CD4-positive, alpha-beta T cell treated with Interleukin-4 for 4 hours (primary cell): ENCODE measurements around the gene TNFRSF13B.
"Not testable (repeated sequence)": the region's sequence is repeated elsewhere in the genome, so short reads cannot be mapped to it uniquely, and the experiment has no call there.

Source experiments
- DNase-seq: peaks from one replicate; pipeline ENCODE4 v3.0.0-alpha.2; 2020

TNFRSF13B gene

DNA sequence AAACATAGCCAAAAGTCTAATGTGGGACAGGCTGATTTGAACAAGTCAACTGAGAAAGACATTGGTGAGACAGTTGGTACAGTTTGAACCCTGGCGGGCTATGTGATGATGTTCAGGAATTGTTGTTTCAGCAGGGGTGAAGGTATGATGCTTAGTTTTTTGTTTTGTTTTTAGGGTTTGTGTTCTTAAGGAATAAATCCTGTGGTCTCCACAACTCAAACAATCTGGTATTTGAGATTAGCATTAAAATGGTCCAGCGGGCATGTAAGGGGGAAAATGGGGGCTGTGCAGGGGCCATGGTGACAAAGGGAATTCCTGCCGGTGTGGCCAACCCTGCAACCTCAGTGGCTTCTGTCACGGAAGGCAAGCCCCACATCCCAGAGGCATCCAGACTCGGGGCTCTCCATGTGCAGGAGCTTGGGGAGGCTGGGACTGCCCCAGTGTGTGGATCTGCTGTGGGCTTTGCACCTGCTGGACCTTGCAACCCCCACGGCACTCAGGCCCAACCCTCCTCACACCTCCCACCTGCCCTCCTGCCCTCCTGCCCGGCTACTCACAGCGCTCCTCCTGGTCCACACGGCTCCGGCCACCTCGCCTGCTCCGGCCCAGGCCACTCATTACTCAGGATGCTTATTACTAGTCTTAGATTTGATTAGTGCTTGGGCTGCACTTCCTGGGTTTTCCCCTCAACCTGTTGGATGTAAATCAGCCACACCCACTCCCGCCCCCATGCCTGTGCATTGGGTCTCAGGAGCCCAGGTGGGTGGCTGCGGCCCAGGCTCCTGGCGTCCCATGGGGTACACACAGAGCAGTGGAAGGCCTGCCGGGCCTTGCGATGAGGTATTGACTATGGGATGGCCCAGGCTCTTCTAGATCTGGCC lies at the start of gene TNFRSF13B:
Gene TNFRSF13B, minus strand, starts transcription at position 661 of the 881 bp plus-strand sequence. Its CDS starts 43 bp downstream, at position 618.
- DNase-seq, result no peak

DNA sequence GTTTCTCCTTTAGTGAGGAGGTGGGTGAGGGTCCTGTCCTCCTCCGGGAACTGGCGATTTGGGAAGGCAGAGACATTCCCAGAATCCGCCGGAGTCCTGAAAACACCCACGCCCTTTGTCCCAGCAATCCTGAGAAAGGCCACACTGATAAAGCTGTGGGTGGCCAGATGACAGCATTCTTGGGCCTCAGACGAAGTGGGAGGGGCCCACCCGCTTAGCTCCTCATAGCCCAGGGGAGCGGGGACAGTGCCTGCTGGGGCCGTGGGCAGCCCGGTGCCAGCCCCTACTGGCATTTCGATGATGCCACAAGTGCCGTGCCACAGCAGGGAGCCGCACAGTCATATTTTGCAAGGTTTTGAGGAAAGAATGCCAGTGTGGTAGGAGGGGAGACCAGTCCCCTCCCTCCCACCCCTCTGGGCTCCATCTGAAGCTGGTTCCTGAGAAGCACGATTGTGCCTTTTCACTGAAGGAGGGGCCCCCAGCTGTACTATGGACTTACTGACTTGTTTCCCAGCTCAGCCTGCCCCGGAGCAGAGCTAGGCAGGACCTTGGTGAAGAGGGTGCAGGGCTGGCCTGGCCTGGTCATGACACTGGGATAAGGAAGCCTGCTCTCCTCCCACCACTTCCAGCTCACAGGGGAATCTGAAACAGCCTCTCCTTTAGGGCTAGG lies 49.4 kb upstream of the TNFRSF13B start:
- DNase-seq, result no peak

DNA sequence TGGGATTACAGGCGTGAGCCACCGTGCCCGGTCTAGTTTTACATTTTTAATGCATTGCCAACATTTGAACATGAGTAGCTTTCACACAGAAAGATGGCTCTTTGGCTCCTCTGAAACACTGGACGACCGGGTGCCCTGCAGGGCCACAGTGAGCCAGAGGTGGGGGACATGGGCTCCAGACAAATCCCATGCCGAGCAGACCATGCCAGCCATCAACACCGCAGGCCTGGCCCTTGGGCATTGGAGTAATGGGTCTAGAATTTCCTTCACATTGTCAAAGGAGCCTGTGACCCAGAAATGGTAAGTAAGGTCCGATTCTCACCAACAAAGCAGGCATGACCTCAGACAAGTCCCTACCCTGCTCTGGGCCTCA lies 48.9 kb upstream of the TNFRSF13B start:
- DNase-seq, result no peak

DNA sequence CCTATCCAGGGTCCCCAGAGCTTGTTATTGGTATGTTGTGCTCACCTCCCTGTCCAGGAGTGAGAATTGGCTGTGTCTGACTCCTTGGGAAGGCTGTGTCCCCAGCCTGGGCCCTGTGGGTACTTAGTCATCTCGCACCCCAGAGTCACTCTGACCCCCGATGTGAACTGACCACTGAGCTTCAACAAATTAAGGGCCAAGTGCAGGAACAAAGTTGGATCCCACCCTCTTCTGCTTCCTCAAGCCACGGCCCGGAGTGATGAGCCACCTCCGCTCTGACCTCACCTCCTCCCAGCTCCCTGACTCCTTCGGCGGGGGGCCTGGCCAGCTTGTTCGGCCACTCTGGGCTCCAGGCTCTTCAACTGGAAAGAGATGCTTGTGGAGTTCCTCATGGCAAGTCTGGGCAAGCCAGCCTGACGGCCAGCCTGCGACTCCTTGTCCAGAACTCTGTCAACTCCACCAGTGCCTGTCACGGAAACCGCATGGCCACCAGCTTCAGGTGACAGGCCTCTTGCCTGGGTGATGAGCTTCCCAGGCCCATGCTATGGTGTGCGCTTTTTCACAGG lies 48.1 kb upstream of the TNFRSF13B start:
- DNase-seq, result no peak

DNA sequence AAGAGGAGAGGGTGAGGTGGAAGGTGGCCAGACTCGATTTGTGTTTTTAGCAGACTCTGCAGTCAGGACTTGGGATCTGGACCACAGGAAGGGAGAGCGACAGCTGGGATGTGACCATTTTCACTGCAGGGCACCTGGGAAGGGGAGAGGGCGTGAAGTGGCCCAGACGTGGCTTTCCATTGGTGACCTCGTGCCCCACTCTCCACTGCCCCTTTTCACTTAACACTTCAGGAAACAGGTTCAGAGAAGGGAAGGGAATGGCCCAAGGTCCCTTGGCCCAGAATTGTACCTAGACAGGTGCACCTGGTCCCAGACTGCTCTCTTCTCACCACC lies 47.5 kb upstream of the TNFRSF13B start:
- no peak for DNase-seq

DNA sequence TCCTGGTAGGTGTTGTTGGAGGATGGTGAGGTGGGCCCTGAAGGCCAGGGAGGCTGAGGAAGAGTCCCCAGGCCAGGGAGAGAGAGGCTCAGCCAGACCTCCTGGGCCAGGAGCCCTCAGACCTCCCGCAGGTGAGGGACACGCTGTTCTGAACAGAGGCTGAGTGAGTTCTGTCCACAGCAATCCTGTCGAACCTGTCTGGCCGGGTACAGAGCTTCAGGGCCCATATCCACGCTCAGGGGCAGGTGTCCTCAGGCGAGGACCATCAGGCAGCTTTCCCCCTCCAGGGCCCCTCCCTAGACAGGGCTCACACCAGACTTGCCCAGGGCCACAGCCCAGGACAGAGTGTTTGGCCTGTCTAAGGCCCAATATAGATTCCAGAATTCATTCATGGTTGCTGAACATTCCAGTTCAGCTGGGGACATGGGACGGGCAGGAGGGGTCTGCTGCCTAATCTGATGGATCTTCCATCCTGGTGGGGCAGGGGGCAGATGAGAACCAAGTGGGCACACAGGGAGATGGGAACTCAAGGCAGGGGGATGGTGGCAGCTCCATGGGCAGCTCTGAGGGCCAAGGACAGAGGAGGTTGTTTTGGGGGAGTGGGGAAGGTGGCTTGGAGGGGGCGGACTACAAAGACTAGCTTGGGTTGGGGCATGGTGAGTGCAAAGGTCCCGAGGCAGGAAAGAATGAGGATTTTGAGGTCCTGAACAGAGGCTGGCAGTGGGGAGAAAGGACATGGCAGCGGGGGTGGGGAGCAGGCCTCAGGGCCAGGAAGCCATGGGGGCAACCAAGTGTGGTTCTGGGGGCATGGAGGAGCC lies 46.9 kb upstream of the TNFRSF13B start:
- no peak for DNase-seq

DNA sequence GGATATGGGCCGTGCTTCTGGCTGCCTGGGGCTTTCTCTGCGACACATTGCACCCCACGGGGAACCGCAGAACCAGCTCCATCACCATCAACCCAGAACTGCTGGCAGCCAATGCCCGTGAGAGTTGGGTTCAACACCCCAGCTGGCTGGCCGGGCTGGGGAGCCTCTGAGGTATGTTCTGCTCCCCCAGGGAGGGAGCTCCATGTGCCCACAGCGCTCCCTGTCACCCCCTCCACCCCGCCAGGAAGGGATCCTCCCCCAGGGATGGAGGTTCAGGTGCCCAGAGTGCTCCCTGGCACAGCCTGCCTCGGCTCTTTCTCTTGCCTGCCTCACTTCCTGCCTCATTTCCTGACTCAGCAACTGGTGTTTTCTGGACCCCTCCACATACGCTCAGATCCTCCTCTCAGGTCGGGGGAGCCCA lies 46.1 kb upstream of the TNFRSF13B start:
- DNase-seq, result no peak

DNA sequence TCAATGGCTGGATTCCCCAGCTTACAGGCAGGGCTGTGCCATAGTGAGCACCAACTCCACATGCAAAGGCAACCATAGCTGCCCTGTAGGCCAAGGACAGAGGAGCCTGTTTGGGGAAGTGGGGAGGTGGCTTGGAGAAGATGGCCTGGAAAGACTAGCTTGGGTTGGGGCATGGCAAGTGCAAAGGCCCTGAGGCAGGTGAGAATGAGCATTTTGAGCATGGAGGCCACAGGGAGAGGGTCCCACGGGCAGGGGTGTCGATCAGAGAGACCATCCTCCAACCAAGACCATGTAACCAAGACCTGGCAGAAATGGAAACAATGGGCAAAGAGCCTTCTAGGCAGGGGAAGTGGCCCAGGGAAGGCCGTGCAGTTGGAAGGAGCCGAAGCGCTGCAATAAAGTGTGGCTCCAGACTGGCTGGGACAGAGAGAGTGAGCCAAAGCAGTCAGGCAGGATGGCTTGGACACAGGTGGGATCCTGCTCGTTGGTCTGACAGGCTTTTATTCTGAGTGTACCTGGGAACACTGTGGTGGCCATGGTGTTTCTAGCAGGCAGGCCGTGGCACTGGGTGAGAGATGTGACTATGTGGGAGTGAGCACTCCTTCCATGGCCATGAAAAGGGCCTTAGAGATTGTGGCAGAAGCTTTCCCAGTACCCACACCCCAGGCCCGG lies 45.6 kb upstream of the TNFRSF13B start:
- no peak for DNase-seq

DNA sequence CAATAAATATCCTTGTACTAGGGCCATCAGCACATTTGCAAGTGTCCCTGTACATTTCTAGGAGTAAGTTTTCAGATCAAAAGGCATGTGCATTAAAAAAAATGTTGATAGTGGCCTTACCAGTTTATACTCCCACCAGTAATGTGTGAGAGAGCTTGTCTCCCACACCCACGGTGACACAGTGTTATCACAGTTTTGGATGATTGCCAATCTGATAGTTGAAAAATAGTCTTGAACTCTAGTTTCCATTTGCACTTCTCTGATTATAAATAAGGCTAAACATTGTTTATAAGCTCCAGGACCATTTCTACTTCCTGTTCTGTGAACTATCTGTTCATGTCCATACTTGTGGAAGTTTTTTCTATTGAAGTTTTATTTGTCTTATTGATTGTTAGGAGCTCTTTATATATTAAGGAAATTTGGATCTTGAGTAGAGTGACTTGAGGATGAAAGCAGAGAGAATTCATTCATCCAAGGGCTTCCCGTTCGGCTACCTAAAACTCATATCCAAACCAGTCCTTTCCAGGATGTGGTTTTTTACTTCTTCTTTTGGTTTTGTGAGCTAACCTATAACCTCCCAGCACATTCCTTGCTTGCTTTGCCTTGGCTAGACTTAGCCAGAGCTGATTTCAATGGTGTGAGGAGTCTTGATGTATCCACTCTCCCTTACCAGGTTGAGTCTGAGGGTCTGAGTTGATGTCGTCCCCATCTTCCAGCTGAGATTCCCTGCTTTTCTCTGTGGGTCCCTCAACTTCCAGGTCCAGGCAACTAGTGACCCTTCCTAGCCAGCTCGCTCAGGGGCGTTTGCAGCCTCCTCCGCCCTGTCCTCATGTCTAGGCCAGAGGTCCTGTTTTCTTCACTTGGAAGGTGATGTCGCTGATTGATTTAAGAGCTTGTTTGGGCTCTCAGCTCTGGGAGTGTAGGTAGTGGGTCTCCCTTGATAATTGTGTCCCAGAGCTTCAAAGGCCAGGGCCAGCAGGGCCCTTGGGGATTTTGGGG lies 44.6 kb upstream of the TNFRSF13B start:
- DNase-seq, result peak; percentile 69

DNA sequence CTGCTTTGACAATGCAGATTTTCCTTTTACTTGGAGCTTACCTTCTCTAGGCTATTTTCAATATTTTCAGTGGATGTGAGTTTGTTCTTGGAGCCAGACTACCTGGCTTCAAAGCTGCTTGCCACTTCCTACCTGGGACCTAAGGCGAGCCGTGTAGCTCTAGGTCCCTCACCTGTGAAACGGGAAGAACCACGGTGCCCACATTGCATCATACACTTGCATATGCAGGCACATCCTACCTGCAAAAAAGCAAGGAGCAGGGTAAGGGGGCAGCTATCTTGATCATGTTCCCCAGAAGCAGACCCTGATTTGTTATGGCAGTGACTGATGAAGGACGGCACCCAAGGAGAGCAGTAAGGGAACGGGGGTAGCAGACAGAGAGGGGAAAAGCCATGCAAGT lies 43.3 kb upstream of the TNFRSF13B start:
- DNase-seq, result no peak

DNA sequence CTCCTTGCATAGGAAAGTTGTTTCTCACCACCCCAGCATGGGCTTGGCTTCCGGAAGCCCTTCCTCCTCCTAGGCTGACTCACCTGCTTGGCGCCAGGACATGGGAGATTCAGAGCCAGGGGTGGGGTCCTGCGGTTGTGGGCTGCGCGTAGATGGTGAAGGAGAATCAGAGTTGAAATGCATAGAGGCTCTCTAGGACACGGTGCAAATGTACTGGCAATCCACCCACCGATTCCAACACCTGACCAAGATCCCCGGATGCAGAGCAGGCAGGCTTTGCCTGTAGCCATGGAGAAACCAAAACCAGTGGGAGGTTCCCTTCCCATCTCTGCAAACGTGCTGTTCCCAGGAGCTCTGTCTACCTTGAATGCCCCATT lies 42.8 kb upstream of the TNFRSF13B start:
- DNase-seq, result not testable (repeated sequence)

DNA sequence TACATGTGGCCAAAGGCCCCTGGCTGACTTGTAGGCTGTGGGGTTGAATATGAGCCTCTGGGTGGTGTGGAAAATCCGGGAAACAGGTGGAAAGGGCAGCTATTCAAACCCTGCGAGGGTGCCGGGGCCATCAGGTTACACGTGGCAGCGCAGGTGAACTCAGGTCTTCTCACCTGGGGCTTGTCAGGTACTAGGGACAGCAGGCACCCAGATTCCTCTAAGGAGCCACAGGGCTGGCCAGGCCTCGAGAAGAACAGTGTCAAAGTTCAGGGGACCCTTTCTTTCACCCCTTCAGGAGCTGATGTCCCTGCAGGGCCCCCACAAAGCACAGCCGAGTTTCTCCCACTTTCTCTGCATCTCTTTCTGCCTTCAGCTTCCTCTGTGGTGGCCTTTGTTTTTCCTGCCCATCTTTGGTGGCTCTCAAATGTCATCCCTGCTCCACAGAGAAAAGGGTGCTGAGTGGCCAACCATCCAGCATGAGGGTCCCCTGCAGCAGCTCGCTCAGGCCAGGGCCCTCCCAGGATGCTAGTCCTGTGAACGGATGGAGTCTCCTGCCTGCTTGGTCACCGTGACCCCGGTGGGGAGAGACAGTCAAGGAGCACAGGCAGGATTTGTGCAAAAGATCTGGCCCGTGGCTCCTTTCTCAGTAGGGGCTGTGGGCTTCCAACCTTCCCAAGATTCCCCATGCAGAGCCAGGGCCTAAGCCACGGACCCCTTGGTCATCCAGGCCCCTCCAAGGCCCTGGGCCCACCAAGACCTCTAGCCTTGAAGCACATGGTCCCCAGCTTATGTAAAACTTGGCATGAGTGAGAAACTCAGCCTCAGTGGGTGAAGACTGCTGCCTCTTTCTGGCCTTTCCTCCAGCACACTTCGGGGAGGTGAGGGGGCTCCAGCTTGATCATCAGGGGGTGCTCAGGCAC lies 42.2 kb upstream of the TNFRSF13B start:
- DNase-seq, result not testable (repeated sequence)

DNA sequence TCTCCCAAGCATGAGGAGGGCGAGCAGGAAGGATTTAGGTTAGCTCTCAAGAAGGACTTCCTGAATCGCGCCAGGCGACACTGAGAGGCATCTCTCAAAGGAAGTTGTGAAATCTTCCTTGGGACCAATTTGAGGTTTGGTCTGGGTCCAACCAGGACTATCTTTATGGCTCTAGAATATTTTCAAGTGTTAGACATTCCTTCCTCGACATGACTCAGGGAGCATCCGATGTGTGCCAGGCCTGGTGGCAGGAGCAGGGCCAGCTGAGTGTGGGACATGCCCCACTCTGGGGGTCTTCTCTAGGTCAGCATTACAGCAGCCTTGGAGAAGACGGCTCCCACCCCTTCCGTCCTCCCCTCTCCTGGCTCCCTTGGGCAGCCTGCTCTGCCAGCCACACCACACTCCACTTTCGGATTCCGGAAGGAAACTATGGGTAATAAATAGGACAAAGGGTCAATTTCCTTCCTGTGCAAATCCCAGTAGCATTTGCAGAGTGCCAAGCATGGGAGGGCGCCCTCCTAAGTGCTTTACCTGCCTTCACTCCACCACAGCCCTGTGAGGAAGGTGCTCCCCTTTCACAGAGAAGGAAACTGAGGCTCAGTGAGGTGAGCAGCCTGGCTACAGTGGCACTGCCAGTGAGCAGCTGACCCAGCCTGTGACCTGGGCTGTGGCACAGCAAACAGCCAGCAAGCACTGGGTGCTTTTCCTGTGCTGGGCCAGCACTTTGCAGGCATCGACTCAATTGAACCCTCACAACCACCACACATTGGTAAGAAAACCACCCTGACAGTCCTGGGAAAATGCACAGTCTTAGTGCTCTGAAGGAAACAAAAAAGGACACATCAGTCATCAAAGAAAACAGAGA lies 39.4 kb upstream of the TNFRSF13B start:
- DNase-seq, result not testable (repeated sequence)

DNA sequence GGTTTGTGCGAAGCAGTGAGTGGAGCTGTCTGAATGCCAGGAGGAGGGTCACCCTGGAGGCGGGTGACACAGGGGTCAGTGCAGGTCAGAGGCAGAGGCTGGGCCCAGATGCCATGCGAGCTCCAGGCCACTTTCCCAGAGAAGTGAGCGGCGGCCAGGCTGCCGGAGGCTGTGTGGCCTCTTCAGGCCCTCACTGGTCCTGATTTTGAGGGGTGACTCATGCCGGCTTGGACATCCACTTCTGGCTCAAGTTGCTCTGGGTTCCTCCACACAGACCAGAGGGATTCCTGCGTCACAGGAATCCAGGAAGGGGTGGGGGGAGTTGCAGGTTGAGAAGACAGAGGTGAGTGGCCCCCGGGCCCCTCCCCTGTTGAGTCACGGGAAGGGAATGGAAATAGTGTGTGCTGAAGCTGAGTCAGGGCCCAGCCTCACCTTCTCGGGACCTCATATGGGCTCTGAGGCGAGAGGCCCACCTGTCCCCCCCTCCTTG lies 38.7 kb upstream of the TNFRSF13B start:
- not testable (repeated sequence) for DNase-seq

DNA sequence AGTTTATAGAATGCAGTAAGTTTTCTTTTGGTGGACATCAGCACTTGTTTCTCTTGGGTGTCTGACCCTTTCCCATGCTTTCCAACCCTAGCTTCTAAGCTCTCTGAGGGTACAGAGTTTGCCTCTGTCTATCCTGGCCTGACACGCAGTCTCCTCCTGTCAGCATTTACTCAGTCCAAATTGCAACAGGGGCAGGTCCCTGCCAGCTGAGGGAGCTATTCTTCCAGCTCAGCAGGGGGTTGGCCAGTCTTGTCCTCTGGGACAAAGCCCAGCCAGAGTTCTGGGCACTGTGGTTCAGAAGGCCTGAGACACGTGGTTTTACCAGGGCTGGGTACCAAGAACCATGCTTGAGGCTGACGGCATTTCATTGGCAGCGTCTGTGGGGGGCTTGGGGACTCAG lies 38.1 kb upstream of the TNFRSF13B start:
- DNase-seq, result not testable (repeated sequence)

DNA sequence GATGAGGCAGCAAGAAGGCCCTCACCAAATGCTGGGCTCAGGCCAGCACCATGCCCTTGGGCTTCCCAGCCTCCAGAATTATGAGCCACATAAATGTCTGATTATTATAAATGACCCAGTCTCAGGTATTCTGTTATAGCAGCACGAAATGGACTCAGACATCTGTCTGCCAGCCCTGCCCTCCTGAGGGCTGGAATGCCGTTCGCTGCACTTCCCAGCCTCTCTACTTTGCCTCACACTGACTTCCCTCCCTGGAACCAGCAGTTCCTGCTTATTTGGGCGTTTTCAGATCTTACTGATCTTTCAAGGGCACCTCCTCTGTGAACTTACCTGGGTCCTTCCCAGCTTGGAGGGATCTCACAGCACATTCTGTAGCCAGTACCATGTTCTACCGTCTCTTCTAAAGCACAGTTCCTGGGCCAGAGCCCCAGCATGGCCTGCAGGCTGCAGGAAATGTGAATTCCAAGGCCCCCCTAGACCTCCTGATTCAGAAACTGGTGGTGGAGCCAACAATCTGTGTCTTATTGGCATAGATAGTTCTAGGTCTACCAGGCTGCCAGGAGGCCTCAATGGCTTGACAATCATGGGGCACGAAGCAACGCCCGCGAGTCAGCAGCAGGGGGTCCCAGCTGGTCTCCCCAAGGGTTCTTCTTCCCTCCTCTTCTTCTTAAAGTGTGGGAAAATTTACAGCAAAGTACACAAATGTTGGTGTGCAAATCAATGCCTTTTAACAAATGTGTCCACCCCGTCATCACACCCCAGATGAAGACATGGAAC lies 36.9 kb upstream of the TNFRSF13B start:
- DNase-seq, result not testable (repeated sequence)

DNA sequence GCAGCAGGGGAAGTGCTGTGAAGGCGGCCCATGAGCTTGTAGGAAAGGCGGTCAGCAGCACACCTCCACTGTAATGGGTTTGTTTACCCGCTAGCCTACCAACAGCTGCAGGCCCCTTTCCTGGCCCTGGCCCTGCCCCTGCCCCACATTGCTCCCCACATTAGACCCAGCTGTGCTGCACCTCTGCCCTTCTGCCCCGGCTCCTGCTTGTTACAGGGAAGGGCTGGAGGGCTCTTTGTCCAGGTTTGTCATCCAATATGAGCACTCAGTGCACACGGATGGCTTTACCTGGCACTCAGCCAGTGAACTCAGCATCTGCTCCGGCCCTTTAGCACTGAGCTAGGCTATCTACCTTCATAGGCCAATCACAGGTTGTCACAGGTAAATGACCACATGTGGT lies 36.0 kb upstream of the TNFRSF13B start:
- not testable (repeated sequence) for DNase-seq

DNA sequence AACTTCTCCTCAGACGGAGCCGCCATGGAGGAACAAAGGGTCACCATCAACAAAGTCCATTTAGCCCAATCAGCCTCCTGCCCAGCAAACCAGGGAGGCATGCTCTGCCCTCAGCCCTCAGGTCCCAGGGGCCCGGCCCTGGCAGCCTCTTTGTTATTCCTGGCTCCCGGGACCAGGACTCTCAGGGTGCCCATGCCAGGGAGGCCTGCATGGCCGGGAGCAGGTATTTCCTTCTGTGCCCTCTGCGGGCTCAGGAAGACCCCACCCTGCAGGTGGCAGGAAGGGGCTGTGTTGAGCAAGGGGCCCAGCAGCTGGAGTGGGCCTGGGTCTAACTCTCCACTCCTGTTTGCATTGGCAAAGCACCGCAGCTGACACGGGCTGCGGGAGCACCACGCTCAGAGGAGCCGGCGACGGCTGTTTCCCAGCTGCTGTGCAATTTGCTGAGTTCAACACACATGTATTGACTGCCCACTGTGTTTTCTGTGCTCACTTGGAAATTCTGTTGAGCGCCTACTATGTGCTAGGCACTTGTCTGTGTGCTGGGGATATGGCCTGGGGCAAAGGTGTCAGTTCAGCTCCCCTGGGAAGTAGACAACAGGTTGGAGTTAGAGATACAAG lies 33.2 kb upstream of the TNFRSF13B start:
- DNase-seq, result not testable (repeated sequence)
